ENCODE data around the gene GLUD1. TPM values are rescaled to one million over a fixed set of nuclear protein-coding genes. Genes with fewer than 3 reads are reported as not detected.

The GLUD1 gene
- total RNA-seq, 2 experiments from 2014 or later, result 98.5 to 109 TPM

- peaks cover 24% of the 10 kb centered on the region for H4K20me1 ChIP-seq (ENCODE audit: insufficient read depth, low read length)
- intact Hi-C loops (cut with micrococcal nuclease; ENCODE audit: unreplicated experiment), result loop anchor here (10.0 kb wide), 3 partner anchors 701 to 1899 kb away; partner anchors contain the start of genes FAS and STAMBPL1
- H3K4me1 ChIP-seq (ENCODE audit: insufficient read depth, low read length, poor library complexity, severe bottlenecking), result peaks cover 44% of the 10 kb centered on the region
- no TSS peak for BruUV-seq (replicated peaks)
- H3K9me2 ChIP-seq (ENCODE audit: insufficient read depth, low read length), result no peaks in the 10 kb centered on the region
- peaks cover 43% of the 10 kb centered on the region for H3K36me3 ChIP-seq (ENCODE audit: insufficient read depth, low read length)
- DNase-seq (ENCODE audit: low spot score), result peak; percentile 75
- CTCF ChIA-PET (ENCODE audit: unreplicated experiment), result no interaction called here
- peak overlapping the region; percentile 74 for H2AFZ ChIP-seq (ENCODE audit: low read length)
- peak overlapping the region; percentile 79 for H3K4me2 ChIP-seq (ENCODE audit: low read length)
- H3K9me3 ChIP-seq (ENCODE audit: low read length), result no peaks in the 10 kb centered on the region; the same call in 1 of the 2 replicates
- peak overlapping the region; percentile 80 for H3K27ac ChIP-seq (ENCODE audit: low read depth, low read length, poor library complexity, severe bottlenecking)
- H3K79me2 ChIP-seq (ENCODE audit: insufficient read depth, low read depth, low read length), result peaks cover 52% of the 10 kb centered on the region
- H3K4me3 ChIP-seq (ENCODE audit: low read depth, low read length, poor library complexity, severe bottlenecking), result peak overlapping the region; percentile 85
- POLR2A ChIA-PET, result interaction anchor here (0.6 kb wide), 1 partner anchor 234 kb away, joined by 3 read pairs; no protein-coding TSS in a partner anchor
- no peak for TF ChIP-seq EZH2phosphoT487 (IDR thresholded peaks at IDR 0.05; ENCODE audit: borderline replicate concordance, low read depth, low read length)
- TF ChIP-seq, protein P1, sequence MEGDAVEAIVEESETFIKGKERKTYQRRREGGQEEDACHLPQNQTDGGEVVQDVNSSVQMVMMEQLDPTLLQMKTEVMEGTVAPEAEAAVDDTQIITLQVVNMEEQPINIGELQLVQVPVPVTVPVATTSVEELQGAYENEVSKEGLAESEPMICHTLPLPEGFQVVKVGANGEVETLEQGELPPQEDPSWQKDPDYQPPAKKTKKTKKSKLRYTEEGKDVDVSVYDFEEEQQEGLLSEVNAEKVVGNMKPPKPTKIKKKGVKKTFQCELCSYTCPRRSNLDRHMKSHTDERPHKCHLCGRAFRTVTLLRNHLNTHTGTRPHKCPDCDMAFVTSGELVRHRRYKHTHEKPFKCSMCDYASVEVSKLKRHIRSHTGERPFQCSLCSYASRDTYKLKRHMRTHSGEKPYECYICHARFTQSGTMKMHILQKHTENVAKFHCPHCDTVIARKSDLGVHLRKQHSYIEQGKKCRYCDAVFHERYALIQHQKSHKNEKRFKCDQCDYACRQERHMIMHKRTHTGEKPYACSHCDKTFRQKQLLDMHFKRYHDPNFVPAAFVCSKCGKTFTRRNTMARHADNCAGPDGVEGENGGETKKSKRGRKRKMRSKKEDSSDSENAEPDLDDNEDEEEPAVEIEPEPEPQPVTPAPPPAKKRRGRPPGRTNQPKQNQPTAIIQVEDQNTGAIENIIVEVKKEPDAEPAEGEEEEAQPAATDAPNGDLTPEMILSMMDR (conservative IDR thresholded peaks at IDR 0.05; ENCODE audit: low read length), result no peak
Measured at GRCh38 chr10:87095236-87095945, 748 bp upstream of the GLUD1 start.

- H4K20me1 ChIP-seq (ENCODE audit: insufficient read depth, low read length), result peaks cover 28% of the 10 kb centered on the region
- BruUV-seq (replicated peaks), result no TSS peak
- peak overlapping the region; percentile 89 for H3K4me2 ChIP-seq (ENCODE audit: low read length)
- ChIA-PET POLR2A (interaction anchor here (0.5 to 2.1 kb wide), 2 partner anchors 16 to 117 kb away, joined by 5 to 7 read pairs; no protein-coding TSS in a partner anchor), CTCF (ENCODE audit: unreplicated experiment) (no interaction called here)
- H3K27ac ChIP-seq (ENCODE audit: low read depth, low read length, poor library complexity, severe bottlenecking), result peak overlapping the region; percentile 78
- peak overlapping the region; percentile 92 for H3K4me3 ChIP-seq (ENCODE audit: low read depth, low read length, poor library complexity, severe bottlenecking)
- peak overlapping the region; percentile 60; the same call in 1 of the 2 replicates for H2AFZ ChIP-seq (ENCODE audit: low read length)
- TF ChIP-seq EZH2phosphoT487 (IDR thresholded peaks at IDR 0.05; ENCODE audit: borderline replicate concordance, low read depth, low read length), result no peak
- TF ChIP-seq, protein P1 (conservative IDR thresholded peaks at IDR 0.05; ENCODE audit: low read length), result no peak
- no peaks in the 10 kb centered on the region for H3K9me2 ChIP-seq (ENCODE audit: insufficient read depth, low read length)
- peaks cover 68% of the 10 kb centered on the region for H3K79me2 ChIP-seq (ENCODE audit: insufficient read depth, low read depth, low read length)
- peaks cover 43% of the 10 kb centered on the region for H3K36me3 ChIP-seq (ENCODE audit: insufficient read depth, low read length)
- intact Hi-C loops (cut with micrococcal nuclease; ENCODE audit: unreplicated experiment), result loop anchor here (10.0 kb wide), 3 partner anchors 699 to 1901 kb away; partner anchors contain the start of genes FAS and STAMBPL1
- DNase-seq (ENCODE audit: low spot score), result peak; percentile 71
- H3K9me3 ChIP-seq (ENCODE audit: low read length), result no peaks in the 10 kb centered on the region
- H3K4me1 ChIP-seq (ENCODE audit: insufficient read depth, low read length, poor library complexity, severe bottlenecking), result peaks cover 44% of the 10 kb centered on the region
Measured at GRCh38 chr10:87093632-87094372, 841 bp downstream of the GLUD1 start.
